Upper lobe of left lung (tissue), 4 donors: ENCODE data around the gene P4HTM.

ENCODE experiments used
- POLR2A ChIP-seq, 4 donors: fragments of 450-650 bp; IDR thresholded peaks; one replicate each; pipeline ENCODE4 v1.5.1; 2016 to 2017; ENCODE audit warnings: antibody characterized with exemption in 4 of 4, mild to moderate bottlenecking in 2 of 4
- TF ChIP-seq, protein P1 (sequence below), 6 experiments: fragments of 450-650 bp in 4 of 6; fragments of 200-600 bp in 2 of 6; sonication (generic) in 2 of 6; IDR thresholded peaks; one replicate each; pipeline ENCODE4 v1.5.1; 2016 to 2019; ENCODE audit warnings: antibody characterized with exemption in 6 of 6

DNA sequence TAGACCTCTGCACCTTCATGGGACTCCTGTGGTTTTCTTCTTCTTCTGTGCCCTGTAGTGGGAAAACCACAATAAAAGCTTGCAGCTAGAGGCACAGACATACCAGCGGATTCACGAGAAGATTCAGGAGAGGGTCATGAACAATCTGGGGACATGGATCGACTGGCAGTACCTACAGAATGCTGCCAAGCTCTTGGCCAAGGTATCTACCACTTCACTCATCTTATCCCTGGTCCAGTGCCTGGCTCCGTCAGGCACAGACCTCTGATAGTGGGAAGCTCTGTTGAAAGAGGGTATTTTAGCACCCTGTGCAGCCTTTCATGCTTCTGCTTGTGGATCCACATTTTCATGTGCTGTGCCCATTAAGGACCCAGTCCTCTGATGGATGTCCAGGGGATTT lies 9.7 kb upstream of the P4HTM start:
- TF ChIP-seq, protein P1, sequence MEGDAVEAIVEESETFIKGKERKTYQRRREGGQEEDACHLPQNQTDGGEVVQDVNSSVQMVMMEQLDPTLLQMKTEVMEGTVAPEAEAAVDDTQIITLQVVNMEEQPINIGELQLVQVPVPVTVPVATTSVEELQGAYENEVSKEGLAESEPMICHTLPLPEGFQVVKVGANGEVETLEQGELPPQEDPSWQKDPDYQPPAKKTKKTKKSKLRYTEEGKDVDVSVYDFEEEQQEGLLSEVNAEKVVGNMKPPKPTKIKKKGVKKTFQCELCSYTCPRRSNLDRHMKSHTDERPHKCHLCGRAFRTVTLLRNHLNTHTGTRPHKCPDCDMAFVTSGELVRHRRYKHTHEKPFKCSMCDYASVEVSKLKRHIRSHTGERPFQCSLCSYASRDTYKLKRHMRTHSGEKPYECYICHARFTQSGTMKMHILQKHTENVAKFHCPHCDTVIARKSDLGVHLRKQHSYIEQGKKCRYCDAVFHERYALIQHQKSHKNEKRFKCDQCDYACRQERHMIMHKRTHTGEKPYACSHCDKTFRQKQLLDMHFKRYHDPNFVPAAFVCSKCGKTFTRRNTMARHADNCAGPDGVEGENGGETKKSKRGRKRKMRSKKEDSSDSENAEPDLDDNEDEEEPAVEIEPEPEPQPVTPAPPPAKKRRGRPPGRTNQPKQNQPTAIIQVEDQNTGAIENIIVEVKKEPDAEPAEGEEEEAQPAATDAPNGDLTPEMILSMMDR (IDR thresholded peaks at IDR 0.05): no peak
- TF ChIP-seq POLR2A (IDR thresholded peaks at IDR 0.05): no peak
